ENCODE results near the gene TRABD2A.
"Not testable (repeated sequence)": the region's sequence is repeated elsewhere in the genome, so short reads cannot be mapped to it uniquely, and the experiment has no call there.

The TRABD2A gene

DNA sequence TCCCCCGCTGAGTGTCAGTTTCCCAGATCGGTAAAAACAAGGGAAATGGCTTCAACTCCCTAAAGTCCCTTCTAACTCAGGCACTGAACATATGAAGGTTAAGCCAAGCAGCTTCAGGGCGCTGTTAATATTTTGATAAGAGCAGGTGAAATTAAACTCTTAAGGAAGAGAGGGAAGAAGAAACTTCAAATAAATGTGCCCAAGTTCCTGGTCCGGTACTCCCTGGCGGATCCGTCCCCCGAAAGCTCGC is 564 bp downstream of the TRABD2A start:
- TF ChIP-seq, protein P1, sequence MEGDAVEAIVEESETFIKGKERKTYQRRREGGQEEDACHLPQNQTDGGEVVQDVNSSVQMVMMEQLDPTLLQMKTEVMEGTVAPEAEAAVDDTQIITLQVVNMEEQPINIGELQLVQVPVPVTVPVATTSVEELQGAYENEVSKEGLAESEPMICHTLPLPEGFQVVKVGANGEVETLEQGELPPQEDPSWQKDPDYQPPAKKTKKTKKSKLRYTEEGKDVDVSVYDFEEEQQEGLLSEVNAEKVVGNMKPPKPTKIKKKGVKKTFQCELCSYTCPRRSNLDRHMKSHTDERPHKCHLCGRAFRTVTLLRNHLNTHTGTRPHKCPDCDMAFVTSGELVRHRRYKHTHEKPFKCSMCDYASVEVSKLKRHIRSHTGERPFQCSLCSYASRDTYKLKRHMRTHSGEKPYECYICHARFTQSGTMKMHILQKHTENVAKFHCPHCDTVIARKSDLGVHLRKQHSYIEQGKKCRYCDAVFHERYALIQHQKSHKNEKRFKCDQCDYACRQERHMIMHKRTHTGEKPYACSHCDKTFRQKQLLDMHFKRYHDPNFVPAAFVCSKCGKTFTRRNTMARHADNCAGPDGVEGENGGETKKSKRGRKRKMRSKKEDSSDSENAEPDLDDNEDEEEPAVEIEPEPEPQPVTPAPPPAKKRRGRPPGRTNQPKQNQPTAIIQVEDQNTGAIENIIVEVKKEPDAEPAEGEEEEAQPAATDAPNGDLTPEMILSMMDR (IDR thresholded peaks at IDR 0.05; ENCODE audit: insufficient read depth, low read depth, low read length, missing control alignments), result no peak
- peak overlapping the region; percentile 64 for H3K4me3 ChIP-seq (ENCODE audit: low read depth, low read length)
- no peak for DNase-seq (ENCODE audit: low read depth)

DNA sequence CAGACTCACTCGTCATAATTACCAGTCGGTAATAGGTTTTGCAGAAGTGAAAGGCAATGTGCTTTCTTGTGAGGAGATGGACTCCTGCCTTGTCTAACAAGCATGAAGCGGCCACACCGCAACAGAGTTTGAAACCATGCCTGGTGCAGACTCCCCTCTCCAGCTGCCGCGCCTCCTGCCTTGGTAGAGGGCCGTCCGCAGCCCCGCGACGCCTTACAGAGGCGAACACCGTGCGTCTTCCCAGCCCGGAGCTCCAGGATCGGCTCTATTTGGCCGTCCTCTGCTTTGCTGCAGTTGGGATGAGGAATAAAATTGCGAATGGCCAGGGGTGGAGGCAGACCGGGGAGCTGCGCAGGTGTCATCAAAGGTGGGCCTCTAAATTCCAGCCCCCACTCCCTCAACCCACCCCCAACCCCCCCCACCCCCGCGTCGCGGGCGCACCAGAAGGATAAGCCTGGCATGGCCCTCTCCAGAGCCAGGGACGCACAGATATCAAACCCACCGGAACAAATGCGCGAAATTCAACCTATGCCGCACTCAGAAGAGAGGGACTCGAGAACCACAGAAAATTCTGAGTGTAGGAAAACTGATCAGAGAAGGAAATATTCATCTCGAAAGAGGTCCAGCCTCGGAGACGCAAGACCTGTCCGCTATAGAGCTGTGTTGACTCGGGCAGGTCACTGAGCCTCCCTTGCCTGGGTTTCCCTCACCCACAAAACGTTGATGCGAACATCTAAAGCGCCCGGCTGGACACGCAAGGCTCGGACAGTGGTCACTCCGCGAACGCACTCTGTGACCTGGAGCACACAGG is 1.1 kb downstream of the TRABD2A start:
- DNase-seq (ENCODE audit: low read depth), result peak; percentile 71
- H3K4me3 ChIP-seq (ENCODE audit: low read depth, low read length), result peak overlapping the region; percentile 64
- TF ChIP-seq, protein P1 (IDR thresholded peaks at IDR 0.05; ENCODE audit: insufficient read depth, low read depth, low read length, missing control alignments), result no peak

- no peak for DNase-seq (ENCODE audit: low read depth)
- TF ChIP-seq, protein P1 (IDR thresholded peaks at IDR 0.05; ENCODE audit: insufficient read depth, low read depth, low read length, missing control alignments), result no peak
- H3K4me3 ChIP-seq (ENCODE audit: low read depth, low read length), result no peak overlapping the region
These were observed 1.8 kb downstream of the TRABD2A start for GRCh38 chr2:84878896-84879583.

GRCh38 chr2:84878459-84878858 is 2.4 kb downstream of the TRABD2A start:
- TF ChIP-seq, protein P1 (IDR thresholded peaks at IDR 0.05; ENCODE audit: insufficient read depth, low read depth, low read length, missing control alignments), result no peak
- no peak for DNase-seq (ENCODE audit: low read depth)
- H3K4me3 ChIP-seq (ENCODE audit: low read depth, low read length), result no peak overlapping the region

DNA sequence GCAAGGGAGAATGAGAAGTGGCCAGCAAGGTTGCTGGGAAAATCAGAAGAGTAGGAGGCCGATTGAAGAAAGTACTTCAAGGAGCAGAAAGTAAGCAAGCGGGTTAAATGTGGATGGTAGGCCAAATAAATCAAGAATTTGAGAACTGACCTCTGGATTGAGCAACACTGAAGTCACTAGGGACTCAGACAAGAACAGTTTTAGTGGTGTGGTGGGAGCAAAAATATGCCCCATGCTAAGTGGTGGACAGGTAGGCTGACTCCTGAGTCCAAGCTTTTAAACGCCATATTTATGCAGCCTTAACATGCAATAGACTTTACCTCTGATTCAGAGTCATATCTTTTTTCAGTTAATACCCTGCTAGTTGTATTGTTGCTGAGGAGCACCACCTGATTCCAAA is 4.5 kb downstream of the TRABD2A start:
- DNase-seq (ENCODE audit: low read depth), result no peak
- TF ChIP-seq, protein P1 (IDR thresholded peaks at IDR 0.05; ENCODE audit: insufficient read depth, low read depth, low read length, missing control alignments), result no peak
- H3K4me3 ChIP-seq (ENCODE audit: low read depth, low read length), result no peak overlapping the region

- not testable (repeated sequence) for H3K4me3 ChIP-seq (ENCODE audit: low read depth, low read length); DNase-seq (ENCODE audit: low read depth)
These were observed 5.3 kb downstream of the TRABD2A start for GRCh38 chr2:84875619-84876018.

DNA sequence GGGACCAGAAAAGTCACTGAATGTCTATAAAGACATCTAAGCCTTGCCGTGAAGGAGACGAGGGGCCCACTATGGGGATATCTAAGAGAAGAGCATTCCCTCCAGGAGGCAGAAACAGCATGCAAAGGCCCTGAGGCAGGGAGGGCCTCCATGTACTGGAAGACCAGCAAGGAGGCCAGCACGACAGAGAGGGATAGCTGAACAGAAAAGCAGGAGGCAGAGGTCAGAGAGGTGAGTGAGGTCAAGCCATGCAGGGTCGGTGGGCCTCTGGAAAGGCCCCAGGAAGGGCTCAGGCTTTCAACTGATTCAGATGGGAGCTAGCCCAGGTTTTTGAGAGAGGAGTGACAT is 5.7 kb downstream of the TRABD2A start:
- TF ChIP-seq, protein P1 (IDR thresholded peaks at IDR 0.05; ENCODE audit: insufficient read depth, low read depth, low read length, missing control alignments), result no peak
- H3K4me3 ChIP-seq (ENCODE audit: low read depth, low read length), result no peak overlapping the region
- no peak for DNase-seq (ENCODE audit: low read depth)
